NCI-H2227 treated with DMSO at 0.1 percent for 48 hours (cell line): ENCODE results near the gene EPS8.
A peak's percentile ranks its signal among the peaks of the same experiment; 100 is the strongest.
"Not testable (repeated sequence)": the region's sequence is repeated elsewhere in the genome, so short reads cannot be mapped to it uniquely, and the experiment has no call there.

Experiments used
- DNase-seq: peaks from one replicate; lab custom pipeline; 2025; lab: John Stamatoyannopoulos, UW

EPS8 gene

GRCh38 chr12:15646581-15646980 is 142.6 kb downstream of the EPS8 start:
- DNase-seq = no peak

- no peak for DNase-seq
Measured at GRCh38 chr12:15644700-15645099, 144.5 kb downstream of the EPS8 start.

- no peak for DNase-seq
Measured at GRCh38 chr12:15638231-15638630, 151.0 kb downstream of the EPS8 start.

GRCh38 chr12:15636060-15636890 is 152.9 kb downstream of the EPS8 start:
- no peak for DNase-seq

DNA sequence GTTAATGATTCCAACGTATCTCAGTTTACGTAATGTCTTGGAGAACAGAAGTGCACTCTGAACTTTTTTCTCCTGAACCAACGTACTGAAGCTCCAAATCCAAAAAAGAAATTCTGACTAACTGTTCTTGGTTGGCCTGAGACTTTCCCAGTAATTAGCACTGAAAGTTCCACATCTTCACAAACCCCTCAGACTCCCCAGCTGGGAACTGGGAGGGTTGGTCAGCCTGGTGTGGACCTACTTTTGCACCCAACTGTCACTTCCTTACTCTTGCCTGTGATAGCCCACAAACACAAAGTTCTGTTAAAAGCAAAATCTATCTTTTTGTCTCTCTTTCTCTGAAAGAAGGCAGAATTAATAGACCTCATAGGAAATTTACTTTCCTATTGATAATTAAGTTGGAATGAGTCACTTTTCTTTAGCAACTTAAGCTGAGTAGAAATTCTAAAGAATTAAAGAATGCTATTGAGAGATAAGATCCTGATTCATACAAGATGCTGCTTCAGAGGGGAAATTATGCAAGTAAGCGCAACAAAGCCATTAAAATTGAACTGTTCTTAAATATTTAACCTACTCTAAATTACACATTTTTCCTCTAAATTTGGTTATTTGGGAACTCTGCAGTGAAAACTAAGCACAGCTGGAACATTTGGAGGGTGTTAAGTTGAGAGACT is 155.0 kb downstream of the EPS8 start:
- no peak for DNase-seq

DNA sequence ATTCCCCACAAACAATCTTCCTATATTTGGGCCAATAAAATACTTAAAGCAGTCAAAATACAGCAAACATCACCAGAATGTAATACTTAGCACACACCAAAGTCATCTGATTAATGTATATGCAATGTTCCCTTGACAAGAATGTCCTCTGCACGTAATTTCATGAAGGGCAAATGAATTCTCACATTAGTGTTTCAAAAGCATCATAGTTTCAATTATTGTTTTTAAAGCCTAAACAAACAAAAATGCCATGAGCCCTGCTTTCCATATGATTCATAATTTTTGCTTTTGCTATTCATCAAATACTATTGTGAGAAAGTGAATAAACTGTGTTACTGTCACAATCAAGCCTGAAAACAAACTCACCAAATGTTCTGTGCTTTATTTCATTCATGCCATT is 156.0 kb downstream of the EPS8 start:
- DNase-seq = no peak

- no peak for DNase-seq
Measured at GRCh38 chr12:15632708-15633107, 156.5 kb downstream of the EPS8 start.

DNA sequence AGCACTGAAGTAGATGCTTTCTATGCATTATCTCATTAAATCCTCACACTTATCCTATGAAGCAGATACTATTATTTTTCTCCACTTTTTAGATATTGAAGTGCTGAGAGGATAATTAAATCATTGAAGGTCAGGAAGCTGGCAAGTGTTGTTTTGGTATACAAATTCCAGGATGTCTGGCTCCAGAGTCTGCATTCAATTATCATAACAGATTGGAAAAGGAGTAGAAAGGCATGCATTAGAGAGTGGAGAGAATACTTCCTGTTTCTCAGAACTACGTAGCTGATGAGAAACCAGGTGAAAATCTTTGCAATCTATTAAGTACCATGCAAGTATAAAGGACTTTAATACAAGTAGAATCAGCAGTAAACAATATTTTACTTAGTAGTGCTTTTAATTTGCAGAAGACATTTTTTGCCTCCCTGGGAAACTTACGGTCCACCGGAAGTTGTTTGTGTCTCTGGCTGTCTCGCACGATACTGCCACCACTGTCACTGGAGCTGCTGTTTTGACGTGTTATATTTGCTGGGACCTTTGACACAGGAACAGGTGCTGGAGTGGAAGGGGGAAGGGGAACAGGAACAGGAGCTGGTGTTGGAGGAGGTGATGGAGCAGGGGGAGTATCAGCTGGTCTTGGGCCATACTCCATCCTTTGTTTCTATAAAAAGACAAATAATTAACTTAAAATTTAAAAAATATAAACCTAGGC is 158.0 kb downstream of the EPS8 start:
- DNase-seq = no peak

- no peak for DNase-seq
Measured at GRCh38 chr12:15629761-15630160, 159.4 kb downstream of the EPS8 start.

GRCh38 chr12:15629108-15629507 is 160.1 kb downstream of the EPS8 start:
- no peak for DNase-seq

DNA sequence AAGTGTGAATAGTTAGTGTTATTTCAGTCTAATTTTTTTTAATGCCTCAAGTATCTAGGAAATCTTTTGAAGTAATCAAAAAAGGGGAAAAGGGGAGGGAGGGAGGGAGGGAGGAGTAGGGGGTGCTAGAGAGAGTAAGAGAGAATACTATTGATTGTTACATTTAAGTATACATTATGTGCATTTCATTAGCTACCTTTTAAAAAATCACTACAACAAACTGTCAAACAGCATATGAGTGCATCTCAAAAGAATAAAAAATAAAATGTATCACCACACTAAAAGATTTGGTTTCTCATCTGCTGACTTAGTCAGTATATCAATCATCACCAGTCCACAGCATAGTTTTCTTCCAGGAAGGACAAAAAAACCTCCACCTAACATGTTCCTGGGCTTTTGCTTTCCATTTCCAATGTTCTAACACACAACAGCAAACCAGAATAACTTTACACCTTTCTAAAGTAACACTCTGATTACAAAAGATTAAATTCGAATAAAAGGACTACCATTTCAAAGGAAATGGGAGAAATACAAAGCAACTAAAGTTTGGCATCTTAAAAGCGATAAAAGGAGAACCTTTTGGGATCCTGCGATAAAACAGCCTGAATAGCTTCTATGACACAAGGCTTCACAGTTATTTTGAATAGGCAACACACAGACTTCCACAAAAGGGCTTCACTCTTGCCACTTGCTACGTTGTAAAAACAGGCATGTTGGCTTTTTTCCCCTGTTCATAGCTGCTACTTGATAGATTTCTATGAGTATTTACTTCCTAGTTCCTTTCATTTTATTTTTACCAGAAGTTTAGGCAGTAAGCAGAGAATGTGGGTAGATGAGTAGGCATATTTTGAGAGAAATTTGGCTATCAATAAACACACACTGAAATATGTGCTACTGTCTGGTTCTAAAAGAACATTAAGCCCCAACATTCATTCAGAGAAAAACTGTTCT is 160.9 kb downstream of the EPS8 start:
- DNase-seq = no peak

DNA sequence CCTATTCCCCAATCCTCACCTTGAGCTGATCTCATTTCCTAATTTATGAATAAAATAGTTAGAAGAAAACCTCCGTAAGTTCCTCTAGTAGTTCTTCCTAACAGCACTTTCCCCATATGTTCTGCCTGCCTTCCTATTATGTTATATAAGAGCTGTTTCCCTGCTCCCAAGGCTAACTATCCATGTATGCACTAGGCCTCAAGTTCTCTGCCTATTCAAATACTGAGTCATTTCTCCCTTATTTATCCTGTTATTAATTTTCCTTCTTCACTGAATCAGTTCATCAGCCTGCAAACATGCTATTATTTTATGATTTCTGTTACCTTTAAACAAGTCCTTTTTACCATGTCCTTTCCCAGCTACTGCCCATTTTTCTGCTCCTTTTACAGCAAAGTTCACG is 164.1 kb downstream of the EPS8 start:
- DNase-seq = no peak

GRCh38 chr12:15620741-15621539 is 168.2 kb downstream of the EPS8 start:
- no peak for DNase-seq

DNA sequence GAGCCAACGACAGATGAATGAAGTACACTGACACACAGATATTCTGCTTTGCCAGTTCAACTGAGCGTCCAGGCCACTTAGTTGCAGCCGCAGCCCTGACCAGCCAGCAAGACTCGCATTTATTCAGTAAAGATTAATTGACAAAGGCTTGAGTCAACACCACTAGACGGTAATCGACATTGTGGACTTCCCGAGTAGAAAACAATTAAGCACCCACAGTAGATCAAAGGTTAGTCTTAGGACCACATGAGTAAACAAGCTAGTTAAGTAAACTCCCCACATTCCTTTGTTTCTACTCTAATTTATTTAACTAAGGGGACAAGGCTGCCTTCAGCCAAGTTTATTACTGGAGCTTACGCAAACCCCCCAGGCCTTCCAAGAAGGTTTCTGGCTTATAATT is 172.7 kb downstream of the EPS8 start:
- DNase-seq = not testable (repeated sequence)

DNA sequence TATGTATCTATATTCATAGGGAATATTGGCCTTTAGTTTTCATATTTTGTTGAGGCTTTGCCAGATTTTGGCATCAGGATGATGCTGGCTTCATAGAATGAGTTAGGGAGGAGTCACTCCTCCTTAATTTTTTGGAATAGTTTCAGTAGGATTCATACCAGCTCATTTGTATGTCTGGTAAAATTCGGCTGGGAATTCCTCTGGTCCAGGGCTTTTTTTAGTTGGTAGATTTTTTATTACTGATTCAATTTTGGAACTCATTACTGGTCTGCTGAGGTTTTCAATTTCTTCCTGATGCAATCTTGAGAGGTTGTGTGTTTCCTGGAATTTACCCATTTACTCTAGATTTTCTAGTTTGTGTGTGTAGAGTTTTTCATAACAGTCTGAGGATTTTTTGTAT is 175.2 kb downstream of the EPS8 start:
- DNase-seq = no peak

GRCh38 chr12:15608941-15609340 is 180.2 kb downstream of the EPS8 start:
- no peak for DNase-seq

DNA sequence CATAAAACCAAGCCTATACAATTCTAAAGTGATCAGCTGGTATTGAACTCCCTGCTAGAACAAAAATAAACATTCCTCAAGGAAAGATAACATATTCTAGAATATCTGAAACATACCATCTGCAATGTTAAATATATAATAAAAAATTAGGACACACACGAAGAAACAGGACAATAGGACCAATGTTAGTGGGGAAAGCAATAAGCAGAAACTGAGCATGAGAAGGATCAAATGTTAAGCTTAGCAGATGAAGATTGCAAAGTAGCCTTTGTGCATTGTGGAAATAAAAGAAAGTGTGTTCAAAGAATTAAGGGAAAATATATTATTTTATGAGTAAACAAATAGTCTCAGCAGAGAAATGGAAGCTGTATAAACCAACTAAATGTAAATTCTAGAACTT is 180.8 kb downstream of the EPS8 start:
- no peak for DNase-seq

- no peak for DNase-seq
Measured at GRCh38 chr12:15605881-15606590, 183.2 kb downstream of the EPS8 start.

DNA sequence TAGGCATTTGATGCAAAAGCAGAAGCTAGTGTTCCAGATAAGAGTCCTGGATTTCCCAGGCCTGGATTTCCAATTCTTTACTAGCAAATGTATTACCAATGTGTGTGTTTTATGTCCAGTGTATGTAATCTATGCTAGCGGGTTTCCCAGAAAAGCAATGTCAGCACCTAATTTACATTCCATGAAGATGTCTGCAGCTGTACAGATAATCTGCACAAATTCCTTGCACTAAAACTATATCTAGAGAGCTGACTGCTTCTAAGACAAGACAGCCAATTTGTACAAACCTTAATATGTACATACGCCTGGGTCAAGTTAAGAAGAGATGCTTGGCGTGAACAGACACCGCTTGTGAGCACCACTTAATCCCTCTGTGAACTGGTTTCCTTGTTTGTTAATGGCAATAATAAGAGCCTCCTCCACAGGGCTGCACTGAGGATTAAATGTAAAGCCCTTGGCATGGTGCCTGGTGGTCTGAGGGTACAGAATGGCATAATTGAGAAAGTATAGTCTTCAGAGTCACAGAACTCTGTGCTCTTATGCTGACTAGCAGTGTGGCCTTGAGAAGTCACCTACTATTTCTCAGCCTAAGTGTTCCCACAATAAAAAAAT is 185.6 kb downstream of the EPS8 start:
- DNase-seq = peak; percentile 49
